A673 (cell line): ENCODE measurements around the gene KRT10.

Experiments
- EZH2 ChIP-seq: fragments of 200-600 bp; sonication (generic); IDR thresholded peaks from 2 replicates; pipeline ENCODE4 v1.6.1; 2017; ENCODE audit warnings: borderline replicate concordance, low read depth, mild to moderate bottlenecking, mixed read lengths, antibody characterized with exemption, low read length; ENCODE audit not compliant: poor library complexity, severe bottlenecking
- TF ChIP-seq, protein P1 (sequence below): fragments of 300-800, 200-600 bp; sonication (generic); conservative IDR thresholded peaks from 2 replicates; pipeline ENCODE4 v1.5.1; 2017; ENCODE audit warnings: low read depth, mild to moderate bottlenecking, antibody characterized with exemption, low read length, moderate library complexity, mixed read lengths

DNA sequence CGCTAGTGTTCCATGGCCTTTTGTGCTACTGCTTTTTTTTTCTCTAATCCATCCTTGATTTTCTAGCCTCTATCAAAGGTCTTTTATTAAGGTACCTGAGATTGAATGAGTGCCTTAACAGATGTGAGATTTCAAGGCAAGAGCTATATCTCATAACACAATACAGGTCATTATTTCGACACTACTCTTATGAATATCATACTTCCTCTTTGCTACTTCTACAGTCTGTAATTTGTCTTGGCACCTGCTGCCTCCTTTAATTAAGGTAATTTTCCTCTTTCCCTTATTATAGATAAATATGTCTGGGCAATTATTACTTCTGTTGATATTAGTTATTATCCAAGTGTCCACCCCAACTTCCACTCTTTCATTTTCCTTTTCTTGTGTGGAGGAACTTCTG lies 27.9 kb downstream of the KRT10 start:
- TF ChIP-seq, protein P1, sequence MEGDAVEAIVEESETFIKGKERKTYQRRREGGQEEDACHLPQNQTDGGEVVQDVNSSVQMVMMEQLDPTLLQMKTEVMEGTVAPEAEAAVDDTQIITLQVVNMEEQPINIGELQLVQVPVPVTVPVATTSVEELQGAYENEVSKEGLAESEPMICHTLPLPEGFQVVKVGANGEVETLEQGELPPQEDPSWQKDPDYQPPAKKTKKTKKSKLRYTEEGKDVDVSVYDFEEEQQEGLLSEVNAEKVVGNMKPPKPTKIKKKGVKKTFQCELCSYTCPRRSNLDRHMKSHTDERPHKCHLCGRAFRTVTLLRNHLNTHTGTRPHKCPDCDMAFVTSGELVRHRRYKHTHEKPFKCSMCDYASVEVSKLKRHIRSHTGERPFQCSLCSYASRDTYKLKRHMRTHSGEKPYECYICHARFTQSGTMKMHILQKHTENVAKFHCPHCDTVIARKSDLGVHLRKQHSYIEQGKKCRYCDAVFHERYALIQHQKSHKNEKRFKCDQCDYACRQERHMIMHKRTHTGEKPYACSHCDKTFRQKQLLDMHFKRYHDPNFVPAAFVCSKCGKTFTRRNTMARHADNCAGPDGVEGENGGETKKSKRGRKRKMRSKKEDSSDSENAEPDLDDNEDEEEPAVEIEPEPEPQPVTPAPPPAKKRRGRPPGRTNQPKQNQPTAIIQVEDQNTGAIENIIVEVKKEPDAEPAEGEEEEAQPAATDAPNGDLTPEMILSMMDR: no peak
- no peak for TF ChIP-seq EZH2
